Measurements from ENCODE around the gene PADI6.

DNA sequence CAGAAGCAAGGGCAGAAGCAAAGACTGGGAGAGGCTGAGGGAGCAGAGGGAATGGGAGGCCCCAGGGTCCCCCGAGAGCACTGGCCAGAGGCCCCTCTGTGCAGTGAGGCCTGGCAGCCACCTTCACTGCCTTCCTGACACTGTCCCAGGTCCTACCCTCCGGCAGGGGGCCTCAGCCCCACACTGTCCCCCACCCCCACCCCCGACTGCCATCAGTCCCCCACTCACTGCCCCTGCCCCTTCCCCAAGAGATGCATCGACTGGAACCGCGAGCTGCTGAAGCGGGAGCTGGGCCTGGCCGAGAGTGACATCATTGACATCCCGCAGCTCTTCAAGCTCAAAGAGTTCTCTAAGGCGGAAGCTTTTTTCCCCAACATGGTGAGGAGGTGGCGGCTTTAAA, 13.0 kb upstream of the PADI6 start:
- no peak for TF ChIP-seq GATA2 (IDR thresholded peaks at IDR 0.05; ENCODE audit: low read depth, low read length)
- TF ChIP-seq GATA3 (IDR thresholded peaks at IDR 0.05; ENCODE audit: low read depth, low read length): no peak

Measured in SH-SY5Y (cell line).